ENCODE results near the gene NABP2. TPM values are rescaled to one million over a fixed set of nuclear protein-coding genes. Genes with fewer than 3 reads are reported as not detected.

NABP2 gene
- total RNA-seq, 1 donor from 2014 or later, result 19.8 TPM

GRCh38 chr12:56208006-56208405, 16.1 kb upstream of the NABP2 start:
- no peak overlapping the region for H3K4me3 Mint-ChIP-seq (ENCODE audit: unreplicated experiment)
- no peaks in the 10 kb centered on the region for H3K9me3 Mint-ChIP-seq (ENCODE audit: unreplicated experiment)
- no peaks in the 10 kb centered on the region for H3K27me3 Mint-ChIP-seq (ENCODE audit: unreplicated experiment)
- DNase-seq (ENCODE audit: low spot score), result no peak
- H3K36me3 Mint-ChIP-seq (ENCODE audit: low read depth, unreplicated experiment), result peaks cover 56% of the 10 kb centered on the region
- no peak overlapping the region for H3K27ac Mint-ChIP-seq (ENCODE audit: unreplicated experiment)
- TF ChIP-seq CTCF (IDR thresholded peaks at IDR 0.05; ENCODE audit: unreplicated experiment), result no peak
- peaks cover 2% of the 10 kb centered on the region for H3K4me1 Mint-ChIP-seq (ENCODE audit: unreplicated experiment)

GRCh38 chr12:56212361-56212760, 11.8 kb upstream of the NABP2 start:
- DNase-seq (ENCODE audit: low spot score), result no peak
- H3K4me1 Mint-ChIP-seq (ENCODE audit: unreplicated experiment), result peaks cover 4% of the 10 kb centered on the region
- H3K27me3 Mint-ChIP-seq (ENCODE audit: unreplicated experiment), result no peaks in the 10 kb centered on the region
- no peaks in the 10 kb centered on the region for H3K9me3 Mint-ChIP-seq (ENCODE audit: unreplicated experiment)
- H3K4me3 Mint-ChIP-seq (ENCODE audit: unreplicated experiment), result no peak overlapping the region
- H3K27ac Mint-ChIP-seq (ENCODE audit: unreplicated experiment), result no peak overlapping the region
- TF ChIP-seq CTCF (IDR thresholded peaks at IDR 0.05; ENCODE audit: unreplicated experiment), result no peak
- H3K36me3 Mint-ChIP-seq (ENCODE audit: low read depth, unreplicated experiment), result peaks cover 53% of the 10 kb centered on the region

- H3K36me3 Mint-ChIP-seq (ENCODE audit: low read depth, unreplicated experiment), result peaks cover 42% of the 10 kb centered on the region
- no peaks in the 10 kb centered on the region for H3K27me3 Mint-ChIP-seq (ENCODE audit: unreplicated experiment)
- no peak for TF ChIP-seq CTCF (IDR thresholded peaks at IDR 0.05; ENCODE audit: unreplicated experiment)
- peaks cover 4% of the 10 kb centered on the region for H3K4me1 Mint-ChIP-seq (ENCODE audit: unreplicated experiment)
- DNase-seq (ENCODE audit: low spot score), result no peak
- H3K9me3 Mint-ChIP-seq (ENCODE audit: unreplicated experiment), result no peaks in the 10 kb centered on the region
- peak overlapping the region; percentile 73 for H3K4me3 Mint-ChIP-seq (ENCODE audit: unreplicated experiment)
- H3K27ac Mint-ChIP-seq (ENCODE audit: unreplicated experiment), result peak overlapping the region; percentile 84
These were observed 10.3 kb upstream of the NABP2 start for GRCh38 chr12:56213878-56214277.

- Mint-ChIP-seq H3K9me3 (ENCODE audit: unreplicated experiment) (no peaks in the 10 kb centered on the region), H3K4me1 (ENCODE audit: unreplicated experiment) (peaks cover 13% of the 10 kb centered on the region), H3K36me3 (ENCODE audit: low read depth, unreplicated experiment) (peaks cover 27% of the 10 kb centered on the region), H3K27ac (ENCODE audit: unreplicated experiment) (no peak overlapping the region), H3K27me3 (ENCODE audit: unreplicated experiment) (no peaks in the 10 kb centered on the region), H3K4me3 (ENCODE audit: unreplicated experiment) (peak overlapping the region; percentile 75)
- no peak for DNase-seq (ENCODE audit: low spot score)
- no peak for TF ChIP-seq CTCF (IDR thresholded peaks at IDR 0.05; ENCODE audit: unreplicated experiment)
These were observed 7.7 kb upstream of the NABP2 start for GRCh38 chr12:56216461-56216860.

- no peak for DNase-seq (ENCODE audit: low spot score)
- H3K4me1 Mint-ChIP-seq (ENCODE audit: unreplicated experiment), result peaks cover 32% of the 10 kb centered on the region
- H3K4me3 Mint-ChIP-seq (ENCODE audit: unreplicated experiment), result no peak overlapping the region
- peaks cover 8% of the 10 kb centered on the region for H3K27me3 Mint-ChIP-seq (ENCODE audit: unreplicated experiment)
- peaks cover 13% of the 10 kb centered on the region for H3K36me3 Mint-ChIP-seq (ENCODE audit: low read depth, unreplicated experiment)
- H3K9me3 Mint-ChIP-seq (ENCODE audit: unreplicated experiment), result no peaks in the 10 kb centered on the region
- TF ChIP-seq CTCF (IDR thresholded peaks at IDR 0.05; ENCODE audit: unreplicated experiment), result no peak
- H3K27ac Mint-ChIP-seq (ENCODE audit: unreplicated experiment), result no peak overlapping the region
These were observed 4.3 kb upstream of the NABP2 start for GRCh38 chr12:56219840-56220239.

Measured in endothelial cell (in vitro differentiated cells).